K562 (cell line): ENCODE results near the gene COX7A1. TPM values are rescaled to one million over a fixed set of nuclear protein-coding genes. Genes with fewer than 3 reads are reported as not detected.

Experiments used
- ATAC-seq: fragments of 200-7000 bp; cut with Tn5 transposase; 3 replicates; pipeline ENCODE4 v1.9.1; 2020; ENCODE audit warnings: moderate library complexity
- BruUV-seq: library from RNA; stranded (reverse); fragments of 400-500 nt; replicated peaks from 2 replicates; lab custom pipeline; 2021; lab: Mats Ljungman, UMichigan
- CTCF ChIA-PET: fragments of 300-600 bp; formaldehyde crosslinking; extraction: SDS; loops from one replicate; lab custom pipeline; 2021; ENCODE audit warnings: low intra/inter-chr PET ratio; lab: Yijun Ruan, JAX
- POLR2A ChIA-PET: fragments of 300-600, 350-650 bp; sonication (Branson Sonifier 250); formaldehyde crosslinking; extraction: SDS; loops from one replicate; lab custom pipeline; 2021; ENCODE audit warnings: antibody characterized with exemption, inconsistent platforms; lab: Yijun Ruan, JAX
- DNase-seq, 4 experiments: peaks; one replicate each; pipeline versions ENCODE4 v3.0.0 to v3.0.0-alpha.2; 2011 to 2018; ENCODE audit warnings: low spot score in 3 of 4, mixed read lengths in 3 of 4; ENCODE audit errors: extremely low read depth in 1 of 4
- FAIRE-seq: peaks from 2 replicates; lab custom pipeline; 2011; peaks lifted over from hg19 to GRCh38; lab: Jason Lieb, UNC
- H2AFZ ChIP-seq: 2 replicates; pipeline ENCODE4 v1.6.0; 2011; ENCODE audit warnings: low read depth, low read length, control low read depth, inconsistent platforms
- H3K27ac ChIP-seq: fragments of 200-600 bp; 3 replicates; pipeline ENCODE4 v1.8.0; 2011; ENCODE audit warnings: low read depth, mild to moderate bottlenecking, control low read depth, inconsistent platforms, low read length, moderate library complexity, mixed read lengths; ENCODE audit errors: extremely low read depth
- H3K27me3 ChIP-seq, 2 experiments: fragments of 300-600 bp in 1 of 2; 2 replicates in 1 of 2; 3 replicates in 1 of 2; pipeline versions ENCODE4 v1.6.0 to v1.8.0; 2011; ENCODE audit warnings: inconsistent platforms in 2 of 2, low read length in 2 of 2, mild to moderate bottlenecking in 1 of 2, mixed read lengths in 1 of 2, moderate library complexity in 1 of 2; ENCODE audit not compliant: control insufficient read depth in 2 of 2, insufficient read depth in 2 of 2
- H3K36me3 ChIP-seq: fragments of 300-600 bp; 3 replicates; pipeline ENCODE4 v1.8.0; 2011; ENCODE audit warnings: mild to moderate bottlenecking, low read length, inconsistent platforms; ENCODE audit not compliant: control insufficient read depth, insufficient read depth
- H3K4me1 ChIP-seq, 2 experiments: fragments of 200-600 bp in 1 of 2; replicated peaks in 1 of 2; 2 replicates in 1 of 2; 3 replicates in 1 of 2; pipeline versions ENCODE4 v1.5.1 to v1.8.0; 2011; ENCODE audit warnings: inconsistent platforms in 2 of 2, low read length in 2 of 2, mild to moderate bottlenecking in 1 of 2, mixed read lengths in 1 of 2, moderate library complexity in 1 of 2; ENCODE audit not compliant: control insufficient read depth in 2 of 2, insufficient read depth in 2 of 2
- H3K4me2 ChIP-seq: 2 replicates; pipeline ENCODE4 v1.6.1; 2011; ENCODE audit warnings: low read length, control low read depth, inconsistent platforms, mixed read lengths; ENCODE audit not compliant: insufficient read depth
- H3K4me3 ChIP-seq: fragments of 200-600 bp; sonication (generic), shearing (Covaris generic); 2 replicates; pipeline ENCODE4 v1.5.1; 2016; ENCODE audit warnings: control low read depth, inconsistent platforms
- H3K79me2 ChIP-seq: fragments of 200-600 bp; 3 replicates; pipeline ENCODE4 v1.8.0; 2011; ENCODE audit warnings: low read length, inconsistent platforms; ENCODE audit not compliant: control insufficient read depth, insufficient read depth
- H3K9ac ChIP-seq, 2 experiments: 2 replicates each; pipeline versions ENCODE4 v1.6.0 to v1.6.1; 2011; ENCODE audit warnings: low read depth in 2 of 2, low read length in 2 of 2, control low read depth in 1 of 2, inconsistent platforms in 1 of 2, mild to moderate bottlenecking in 1 of 2, mixed read lengths in 1 of 2; ENCODE audit not compliant: insufficient read depth in 1 of 2
- H3K9me1 ChIP-seq: one replicate; pipeline ENCODE4 v1.6.0; 2011; ENCODE audit warnings: inconsistent platforms, mild to moderate bottlenecking, low read length, moderate library complexity; ENCODE audit not compliant: control insufficient read depth, insufficient read depth
- H3K9me3 ChIP-seq: replicated peaks from 2 replicates; pipeline ENCODE4 v1.5.1; 2011; ENCODE audit warnings: low read depth, low read length, inconsistent platforms; ENCODE audit not compliant: control insufficient read depth, insufficient read depth
- H4K20me1 ChIP-seq: replicated peaks from 2 replicates; pipeline ENCODE4 v1.6.1; 2011; ENCODE audit warnings: low read length, inconsistent platforms, mixed read lengths; ENCODE audit not compliant: control insufficient read depth, insufficient read depth
- BCOR ChIP-seq: fragments of 450-650 bp; IDR thresholded peaks from 2 replicates; pipeline ENCODE4 v1.6.1; 2016
- FUS ChIP-seq: fragments of 200-400 bp; formaldehyde crosslinking; optimal IDR thresholded peaks from 2 replicates; pipeline ENCODE3; 2017; ENCODE audit warnings: low read depth, low read length
- GTF2B ChIP-seq: IDR thresholded peaks from 2 replicates; pipeline ENCODE4 v1.6.1; 2011; ENCODE audit not compliant: insufficient read length; ENCODE audit errors: extremely low read depth
- LARP7 ChIP-seq: fragments of 450-650 bp; IDR thresholded peaks from 2 replicates; pipeline ENCODE4 v1.6.1; 2016
- MCM2 ChIP-seq: fragments of 450-650 bp; IDR thresholded peaks from 2 replicates; pipeline ENCODE4 v1.6.1; 2017; ENCODE audit warnings: low read depth, mild to moderate bottlenecking
- POLR2H ChIP-seq: IDR thresholded peaks from 2 replicates; pipeline ENCODE4 v1.6.1; 2016; ENCODE audit warnings: missing genetic modification characterization, low read depth, mild to moderate bottlenecking, control low read depth, missing compliant biosample characterization, moderate library complexity
- RBM25 ChIP-seq: fragments of 200-400 bp; formaldehyde crosslinking; IDR thresholded peaks from 2 replicates; pipeline ENCODE4 v1.6.1; 2018; ENCODE audit warnings: low read length, low read depth, moderate library complexity; ENCODE audit not compliant: severe bottlenecking
- RBM34 ChIP-seq: fragments of 200-400 bp; formaldehyde crosslinking; IDR thresholded peaks from 2 replicates; pipeline ENCODE4 v1.6.1; 2018; ENCODE audit warnings: low read length, borderline replicate concordance; ENCODE audit not compliant: insufficient read depth
- RFX5 ChIP-seq: IDR thresholded peaks from 2 replicates; pipeline ENCODE4 v1.6.1; 2011; ENCODE audit warnings: low read depth, mild to moderate bottlenecking, improper control_type of control experiment, low read length
- SLC30A9 ChIP-seq: fragments of 250-450 bp; sonication (Bioruptor Pico); IDR thresholded peaks from 2 replicates; pipeline ENCODE4 v1.8.0; 2022; ENCODE audit warnings: mild to moderate bottlenecking, moderate library complexity
- ZBTB7A ChIP-seq: IDR thresholded peaks from 2 replicates; pipeline ENCODE4 v1.6.1; 2011; ENCODE audit warnings: low read depth, mild to moderate bottlenecking, low read length, moderate library complexity, borderline replicate concordance; ENCODE audit not compliant: control insufficient read depth
- ZKSCAN1 ChIP-seq: fragments of 150-350 bp; IDR thresholded peaks from 2 replicates; pipeline ENCODE4 v1.6.1; 2016; ENCODE audit warnings: low read depth, low read length
- ZNF395 ChIP-seq: fragments of 200-800 bp; sonication (Bioruptor generic); IDR thresholded peaks from 2 replicates; pipeline ENCODE4 v1.6.1; 2017; ENCODE audit warnings: missing genetic modification characterization, missing compliant biosample characterization
- WGBS: fragments of 100-300 bp; shearing (Covaris generic); methylation state at CpG from one replicate; pipeline ENCODE4 v1.1.6; 2016; ENCODE audit warnings: low coverage, mixed read lengths; ENCODE audit not compliant: insufficient coverage; ENCODE audit errors: missing lambda C conversion rate; 5-methylcytosine and 5-hydroxymethylcytosine counted together
- in situ Hi-C: fragments of 300-500 bp; cut with MboI; formaldehyde crosslinking; loops from 4 replicates; pipeline ENCODE4 v1.15.0; 2018; ENCODE audit warnings: inconsistent platforms, mixed read lengths
- intact Hi-C: fragments of 100-400 bp; cut with micrococcal nuclease; formaldehyde crosslinking; loops from 2 replicates; pipeline ENCODE4 v1.14.2; 2022
- polyA plus RNA-seq, 8 experiments: library from polyadenylated mRNA; depleted of rRNA in 4 of 8; stranded (reverse) in 5 of 8; unstranded in 3 of 8; fragments of >200 nt; fragmentation: Nextera tagmentation in 2 of 8; fragmentation: Illumina TruSeq in 1 of 8; extraction: Ambion mirVana in 2 of 8; extraction: Trizol in 1 of 8; gene quantifications; 2 replicates each; pipeline versions ENCODE4 v1.2.1 to v1.2.3, GENCODE V29; 2011 to 2014; ENCODE audit warnings: inconsistent platforms in 1 of 8, missing spikeins in 1 of 8
- total RNA-seq, 7 experiments: library from RNA; depleted of rRNA in 6 of 7; stranded (reverse); fragments of >200 nt in 6 of 7; fragmentation: Illumina TruSeq in 2 of 7; extraction: Trizol in 2 of 7; gene quantifications; 2 replicates each; pipeline versions ENCODE4 v1.2.1 to v1.2.3, GENCODE V29; 2011 to 2021; ENCODE audit warnings: low replicate concordance in 1 of 7
- TF ChIP-seq, protein P1 (sequence below): IDR thresholded peaks from 3 replicates; pipeline ENCODE4 v1.6.1; 2011; ENCODE audit warnings: borderline replicate concordance, mild to moderate bottlenecking, moderate library complexity; ENCODE audit not compliant: insufficient read length; ENCODE audit errors: extremely low read depth

The COX7A1 gene
- total and polyA plus RNA-seq, 9 of the 15 experiments (the other 6 are each of a cell fraction or from before 2014, with no cell fraction given) = 0.08 TPM; not detected in 8

DNA sequence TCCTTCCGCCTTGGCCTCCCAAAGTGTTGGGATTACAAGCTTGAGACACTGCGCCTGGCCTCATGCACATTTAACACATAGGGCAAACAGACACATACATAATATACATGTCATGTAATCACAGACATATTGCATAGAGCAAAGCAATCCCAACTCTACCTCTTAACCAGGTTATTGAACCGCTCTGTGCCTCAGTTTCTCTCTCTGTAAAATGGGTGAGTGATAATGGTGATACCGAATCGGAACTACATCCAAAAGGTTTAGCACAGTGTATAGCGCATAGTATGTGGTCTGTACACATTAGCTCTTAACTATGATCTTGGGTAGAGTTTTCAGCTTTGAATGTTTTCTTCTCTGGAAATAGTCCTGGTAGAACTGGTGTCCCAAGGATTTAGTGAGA is 7.6 kb downstream of the COX7A1 start:
- intact Hi-C loops (no loop called here), in situ Hi-C loops (no loop called here)
- FAIRE-seq (no peak), DNase-seq (no peak), ATAC-seq (no peak)
- no peak overlapping the region for H2AFZ ChIP-seq
- over 99% methylated on average over 6 of the region's 6 CpGs for WGBS
- TF ChIP-seq RBM25 (peak; percentile 83), LARP7 (no peak), POLR2H (tag) (no peak), SLC30A9 (CRISPR knock-in tag) (no peak), GTF2B (no peak), BCOR (peak; percentile 61; the same call in 1 of the 2 replicates), FUS (no peak), MCM2 (no peak), ZBTB7A (no peak), ZNF395 (CRISPR knock-in tag) (no peak), ZKSCAN1 (no peak), RFX5 (no peak), RBM34 (no peak)
- TF ChIP-seq, protein P1, sequence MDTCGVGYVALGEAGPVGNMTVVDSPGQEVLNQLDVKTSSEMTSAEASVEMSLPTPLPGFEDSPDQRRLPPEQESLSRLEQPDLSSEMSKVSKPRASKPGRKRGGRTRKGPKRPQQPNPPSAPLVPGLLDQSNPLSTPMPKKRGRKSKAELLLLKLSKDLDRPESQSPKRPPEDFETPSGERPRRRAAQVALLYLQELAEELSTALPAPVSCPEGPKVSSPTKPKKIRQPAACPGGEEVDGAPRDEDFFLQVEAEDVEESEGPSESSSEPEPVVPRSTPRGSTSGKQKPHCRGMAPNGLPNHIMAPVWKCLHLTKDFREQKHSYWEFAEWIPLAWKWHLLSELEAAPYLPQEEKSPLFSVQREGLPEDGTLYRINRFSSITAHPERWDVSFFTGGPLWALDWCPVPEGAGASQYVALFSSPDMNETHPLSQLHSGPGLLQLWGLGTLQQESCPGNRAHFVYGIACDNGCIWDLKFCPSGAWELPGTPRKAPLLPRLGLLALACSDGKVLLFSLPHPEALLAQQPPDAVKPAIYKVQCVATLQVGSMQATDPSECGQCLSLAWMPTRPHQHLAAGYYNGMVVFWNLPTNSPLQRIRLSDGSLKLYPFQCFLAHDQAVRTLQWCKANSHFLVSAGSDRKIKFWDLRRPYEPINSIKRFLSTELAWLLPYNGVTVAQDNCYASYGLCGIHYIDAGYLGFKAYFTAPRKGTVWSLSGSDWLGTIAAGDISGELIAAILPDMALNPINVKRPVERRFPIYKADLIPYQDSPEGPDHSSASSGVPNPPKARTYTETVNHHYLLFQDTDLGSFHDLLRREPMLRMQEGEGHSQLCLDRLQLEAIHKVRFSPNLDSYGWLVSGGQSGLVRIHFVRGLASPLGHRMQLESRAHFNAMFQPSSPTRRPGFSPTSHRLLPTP = no peak
- H3K36me3 ChIP-seq = peaks cover 68% of the 10 kb centered on the region
- H3K9ac ChIP-seq = no peak overlapping the region
- peaks cover 7 to 18% of the 10 kb centered on the region in 2 experiments; a peak in 4 of 5 replicates for H3K4me1 ChIP-seq
- H3K9me1 ChIP-seq = peaks cover 8% of the 10 kb centered on the region
- ChIA-PET CTCF (no interaction called here), POLR2A (interaction anchor here (0.7 to 1.2 kb wide), 2 partner anchors 9 to 30 kb away, joined by 3 to 4 read pairs; partner anchors contain the start of gene POLR2I)
- no peaks in the 10 kb centered on the region for H3K9me3 ChIP-seq
- no peak overlapping the region for H3K27ac ChIP-seq
- no TSS peak for BruUV-seq
- no peaks in the 10 kb centered on the region for H3K27me3 ChIP-seq
- H4K20me1 ChIP-seq = peaks cover 11% of the 10 kb centered on the region
- H3K4me3 ChIP-seq = no peak overlapping the region
- peaks cover 26% of the 10 kb centered on the region for H3K79me2 ChIP-seq
- H3K4me2 ChIP-seq = no peak overlapping the region
